ENCODE results near the gene FMNL3.
A peak's percentile ranks its signal among the peaks of the same experiment; 100 is the strongest.

The FMNL3 gene

DNA sequence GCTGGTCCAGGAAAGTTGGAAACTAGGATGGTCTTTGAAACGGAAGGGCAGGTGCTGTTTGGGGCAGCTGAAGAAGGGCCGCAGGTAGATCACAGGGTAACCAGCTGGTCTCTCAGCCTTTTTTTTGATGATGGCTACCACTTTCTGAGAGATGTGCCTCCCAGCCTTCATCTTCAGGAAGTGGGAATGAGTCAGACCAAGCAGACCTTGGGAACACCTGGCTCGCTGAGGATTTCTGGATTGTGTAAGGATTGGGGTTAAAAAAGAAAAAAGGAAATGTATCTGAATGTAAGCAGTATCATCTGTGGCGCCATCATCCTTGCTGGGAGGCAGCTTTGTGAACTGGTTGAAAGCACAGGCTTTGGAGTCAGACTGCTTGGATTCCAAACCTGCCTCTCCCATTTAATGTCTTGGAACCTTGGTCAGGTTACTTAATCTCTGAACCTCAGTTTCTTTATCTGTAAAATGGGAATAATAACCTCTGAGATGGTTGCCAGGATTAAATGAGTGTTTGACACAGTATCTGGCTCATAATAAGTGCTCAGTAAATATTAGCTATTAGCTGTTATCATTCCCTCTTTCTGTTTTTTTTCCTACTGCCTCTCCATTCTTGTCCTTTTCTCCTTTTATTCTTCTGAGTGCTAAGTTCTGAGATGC lies 82.2 kb downstream of the FMNL3 start:
- TF ChIP-seq, protein P1, sequence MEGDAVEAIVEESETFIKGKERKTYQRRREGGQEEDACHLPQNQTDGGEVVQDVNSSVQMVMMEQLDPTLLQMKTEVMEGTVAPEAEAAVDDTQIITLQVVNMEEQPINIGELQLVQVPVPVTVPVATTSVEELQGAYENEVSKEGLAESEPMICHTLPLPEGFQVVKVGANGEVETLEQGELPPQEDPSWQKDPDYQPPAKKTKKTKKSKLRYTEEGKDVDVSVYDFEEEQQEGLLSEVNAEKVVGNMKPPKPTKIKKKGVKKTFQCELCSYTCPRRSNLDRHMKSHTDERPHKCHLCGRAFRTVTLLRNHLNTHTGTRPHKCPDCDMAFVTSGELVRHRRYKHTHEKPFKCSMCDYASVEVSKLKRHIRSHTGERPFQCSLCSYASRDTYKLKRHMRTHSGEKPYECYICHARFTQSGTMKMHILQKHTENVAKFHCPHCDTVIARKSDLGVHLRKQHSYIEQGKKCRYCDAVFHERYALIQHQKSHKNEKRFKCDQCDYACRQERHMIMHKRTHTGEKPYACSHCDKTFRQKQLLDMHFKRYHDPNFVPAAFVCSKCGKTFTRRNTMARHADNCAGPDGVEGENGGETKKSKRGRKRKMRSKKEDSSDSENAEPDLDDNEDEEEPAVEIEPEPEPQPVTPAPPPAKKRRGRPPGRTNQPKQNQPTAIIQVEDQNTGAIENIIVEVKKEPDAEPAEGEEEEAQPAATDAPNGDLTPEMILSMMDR (IDR thresholded peaks at IDR 0.05; ENCODE audit: low read length), result no peak
- TF ChIP-seq EZH2phosphoT487 (IDR thresholded peaks at IDR 0.05; ENCODE audit: low read length) (no peak), EZH2 (optimal IDR thresholded peaks at IDR 0.05; ENCODE audit: low read depth, low read length) (no peak)
- H3K9me2 ChIP-seq (replicated peaks; ENCODE audit: insufficient read depth, low read length), result no peaks in the 10 kb centered on the region
- H3K4me2 ChIP-seq (ENCODE audit: low read depth, low read length), result no peak overlapping the region
- peaks cover 25% of the 10 kb centered on the region for H3F3A ChIP-seq (ENCODE audit: insufficient read depth, low read length)
- H3K9me3 ChIP-seq (replicated peaks; ENCODE audit: insufficient read depth, low read length), result no peaks in the 10 kb centered on the region
- no peaks in the 10 kb centered on the region for H3K36me3 ChIP-seq (replicated peaks; ENCODE audit: insufficient read depth, low read length)
- no peak overlapping the region for H3K9ac ChIP-seq (ENCODE audit: low read length)
- no peak overlapping the region for H3K27ac ChIP-seq (ENCODE audit: low read length)
- no peaks in the 10 kb centered on the region for H3K79me2 ChIP-seq (ENCODE audit: low read length)
- peaks cover 5% of the 10 kb centered on the region for H3K4me1 ChIP-seq (ENCODE audit: low read length)
- no peak for DNase-seq
- no peak overlapping the region for H2AFZ ChIP-seq (ENCODE audit: low read length)
- H3K4me3 ChIP-seq (ENCODE audit: low read length), result no peak overlapping the region
- H3K27me3 ChIP-seq (replicated peaks; ENCODE audit: insufficient read depth, low read length), result no peaks in the 10 kb centered on the region
- no peaks in the 10 kb centered on the region for H4K20me1 ChIP-seq (ENCODE audit: insufficient read depth, low read length)

DNA sequence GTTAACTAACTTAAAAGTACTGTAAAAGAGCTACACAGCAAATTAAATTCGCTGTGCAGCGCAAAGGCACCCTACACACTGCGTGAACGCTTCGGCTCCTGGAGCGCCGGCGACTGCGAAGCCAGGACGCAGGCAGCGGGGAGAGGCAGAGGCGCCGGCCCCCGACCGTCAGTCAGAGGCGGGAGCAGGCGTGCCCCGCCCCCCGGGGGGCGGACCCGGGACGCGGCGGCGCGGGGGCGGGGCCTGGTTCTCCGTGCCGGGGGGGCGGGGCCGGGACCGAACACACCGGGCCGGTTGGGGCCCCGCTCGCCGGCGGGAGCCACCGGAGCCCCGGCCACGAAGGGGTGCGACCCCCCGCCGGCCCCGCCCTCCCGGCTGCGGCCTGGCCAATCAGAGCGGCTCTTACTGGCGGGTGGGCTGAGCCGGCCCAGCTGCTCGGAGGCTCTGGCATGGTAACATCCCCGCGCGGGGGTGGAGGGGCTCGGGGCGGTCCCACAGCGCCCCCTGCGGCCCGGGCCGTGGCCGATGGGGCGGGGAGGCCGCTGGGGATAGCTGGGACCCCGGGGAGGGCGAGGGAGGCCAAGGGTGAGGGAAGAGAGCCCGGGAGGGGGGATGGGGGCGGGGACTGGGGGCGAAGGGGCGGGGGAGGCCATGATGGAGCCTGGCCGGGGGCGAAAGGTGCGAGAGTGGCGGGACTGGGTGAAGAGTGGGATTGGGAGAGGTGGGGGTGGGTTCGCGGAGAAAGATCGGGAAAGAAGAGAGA lies 83.9 kb downstream of the FMNL3 start, which contains the start of gene PRPF40B:
Gene PRPF40B (plus strand): TSS at position 420 of the 763 bp plus-strand sequence. CDS start 30 bp downstream, at position 450.
- no peaks in the 10 kb centered on the region for H3K9me3 ChIP-seq (replicated peaks; ENCODE audit: insufficient read depth, low read length)
- H2AFZ ChIP-seq (ENCODE audit: low read length), result peak within 1 kb of the TSS; percentile 84
- H3K27me3 ChIP-seq (replicated peaks; ENCODE audit: insufficient read depth, low read length), result 0 out of 2 replicates have a peak, but pooled peaks cover 7% of the 10 kb centered on the region
- H3K4me2 ChIP-seq (ENCODE audit: low read depth, low read length), result peak within 1 kb of the TSS; percentile 86
- peak; percentile 87 for DNase-seq
- peak within 1 kb of the TSS; percentile 57 for H3K4me3 ChIP-seq (ENCODE audit: low read length)
- TF ChIP-seq, protein P1 (IDR thresholded peaks at IDR 0.05; ENCODE audit: low read length), result peak; percentile 46
- no peak for TF ChIP-seq EZH2 (optimal IDR thresholded peaks at IDR 0.05; ENCODE audit: low read depth, low read length)
- no peaks in the 10 kb centered on the region for H3K36me3 ChIP-seq (replicated peaks; ENCODE audit: insufficient read depth, low read length)
- H3K9me2 ChIP-seq (replicated peaks; ENCODE audit: insufficient read depth, low read length), result no peaks in the 10 kb centered on the region
- H3K79me2 ChIP-seq (ENCODE audit: low read length), result no peaks in the 10 kb centered on the region
- H3K9ac ChIP-seq (ENCODE audit: low read length), result peak within 1 kb of the TSS; percentile 58
- H4K20me1 ChIP-seq (ENCODE audit: insufficient read depth, low read length), result no peaks in the 10 kb centered on the region
- peak within 1 kb of the TSS; percentile 62; the same call in 1 of the 2 replicates for H3K27ac ChIP-seq (ENCODE audit: low read length)
- H3F3A ChIP-seq (ENCODE audit: insufficient read depth, low read length), result peaks cover 25% of the 10 kb centered on the region
- H3K4me1 ChIP-seq (ENCODE audit: low read length), result peaks cover 5% of the 10 kb centered on the region

DNA sequence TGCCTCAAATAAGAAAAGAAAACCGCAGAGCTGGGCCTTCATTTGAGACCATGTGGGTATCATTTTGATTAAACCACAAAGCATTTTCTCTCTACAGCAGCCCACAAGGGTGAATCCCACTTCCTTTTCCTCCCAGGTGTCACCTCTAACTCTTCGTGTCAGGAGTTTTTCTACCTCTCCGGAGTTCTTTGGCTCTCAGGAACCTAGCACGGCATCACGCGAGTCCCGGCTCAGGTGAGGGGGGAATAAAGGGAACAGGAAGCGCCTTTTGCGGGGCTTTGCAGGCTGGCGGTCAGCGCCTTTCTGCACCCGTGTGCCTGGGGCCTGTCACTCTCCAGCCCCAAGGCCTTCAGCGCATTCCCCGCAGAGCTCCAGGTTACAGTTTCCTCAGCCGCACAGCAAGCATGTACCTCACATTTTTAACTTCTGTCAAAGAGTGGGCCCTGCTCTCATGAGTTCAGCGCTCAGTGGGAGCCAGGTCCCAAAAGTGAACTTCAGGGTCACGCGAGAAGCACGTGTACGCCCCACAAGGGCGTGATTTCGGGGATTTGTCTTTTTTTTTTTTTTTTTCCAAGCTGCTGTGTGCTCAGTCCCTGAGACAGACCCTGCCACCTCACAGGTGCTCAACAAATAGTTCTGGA lies 84.6 kb downstream of the FMNL3 start:
- peak overlapping the region; percentile 58 for H3K9ac ChIP-seq (ENCODE audit: low read length)
- no peaks in the 10 kb centered on the region for H3K36me3 ChIP-seq (replicated peaks; ENCODE audit: insufficient read depth, low read length)
- TF ChIP-seq EZH2 (optimal IDR thresholded peaks at IDR 0.05; ENCODE audit: low read depth, low read length) (no peak), EZH2phosphoT487 (IDR thresholded peaks at IDR 0.05; ENCODE audit: low read length) (no peak)
- TF ChIP-seq, protein P1 (IDR thresholded peaks at IDR 0.05; ENCODE audit: low read length), result no peak
- no peaks in the 10 kb centered on the region for H3K79me2 ChIP-seq (ENCODE audit: low read length)
- peaks cover 5% of the 10 kb centered on the region for H3K4me1 ChIP-seq (ENCODE audit: low read length)
- peaks cover 25% of the 10 kb centered on the region for H3F3A ChIP-seq (ENCODE audit: insufficient read depth, low read length)
- 0 out of 2 replicates have a peak, but pooled peaks cover 7% of the 10 kb centered on the region for H3K27me3 ChIP-seq (replicated peaks; ENCODE audit: insufficient read depth, low read length)
- H3K9me3 ChIP-seq (replicated peaks; ENCODE audit: insufficient read depth, low read length), result no peaks in the 10 kb centered on the region
- H3K4me2 ChIP-seq (ENCODE audit: low read depth, low read length), result peak overlapping the region; percentile 86
- DNase-seq, result peak; percentile 84
- H3K27ac ChIP-seq (ENCODE audit: low read length), result peak overlapping the region; percentile 62; the same call in 1 of the 2 replicates
- H3K9me2 ChIP-seq (replicated peaks; ENCODE audit: insufficient read depth, low read length), result no peaks in the 10 kb centered on the region
- H4K20me1 ChIP-seq (ENCODE audit: insufficient read depth, low read length), result no peaks in the 10 kb centered on the region
- peak overlapping the region; percentile 57 for H3K4me3 ChIP-seq (ENCODE audit: low read length)
- peak overlapping the region; percentile 84 for H2AFZ ChIP-seq (ENCODE audit: low read length)

All from MM.1S (cell line).